ENCODE data around the gene IL1RAPL1. TPM values are rescaled to one million over a fixed set of nuclear protein-coding genes. Genes with fewer than 3 reads are reported as not detected.

The IL1RAPL1 gene
- total RNA-seq, 4 donors from 2014 or later: 0.16 to 0.46 TPM; not detected in 2

DNA sequence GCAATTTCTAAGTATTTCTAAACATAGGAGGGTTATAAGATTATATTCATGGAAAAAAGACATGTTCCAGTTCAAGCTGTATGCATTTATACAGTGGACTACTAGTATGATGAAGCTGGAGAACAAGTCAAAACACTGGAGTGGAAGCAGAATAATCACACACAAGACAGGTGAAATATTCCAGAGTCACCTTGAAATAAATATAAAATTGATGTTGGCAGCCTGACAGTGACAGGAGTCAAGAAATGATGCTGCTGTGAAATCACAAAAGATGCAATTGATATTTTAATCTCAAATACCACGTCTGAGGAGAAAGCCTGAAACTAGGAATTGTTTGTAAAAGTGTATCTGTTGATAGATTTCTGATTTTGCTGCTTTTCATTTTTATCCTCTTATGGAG is 667.3 kb downstream of the IL1RAPL1 start:
- no peak for TF ChIP-seq POLR2A (IDR thresholded peaks at IDR 0.05)
- TF ChIP-seq, protein P1, sequence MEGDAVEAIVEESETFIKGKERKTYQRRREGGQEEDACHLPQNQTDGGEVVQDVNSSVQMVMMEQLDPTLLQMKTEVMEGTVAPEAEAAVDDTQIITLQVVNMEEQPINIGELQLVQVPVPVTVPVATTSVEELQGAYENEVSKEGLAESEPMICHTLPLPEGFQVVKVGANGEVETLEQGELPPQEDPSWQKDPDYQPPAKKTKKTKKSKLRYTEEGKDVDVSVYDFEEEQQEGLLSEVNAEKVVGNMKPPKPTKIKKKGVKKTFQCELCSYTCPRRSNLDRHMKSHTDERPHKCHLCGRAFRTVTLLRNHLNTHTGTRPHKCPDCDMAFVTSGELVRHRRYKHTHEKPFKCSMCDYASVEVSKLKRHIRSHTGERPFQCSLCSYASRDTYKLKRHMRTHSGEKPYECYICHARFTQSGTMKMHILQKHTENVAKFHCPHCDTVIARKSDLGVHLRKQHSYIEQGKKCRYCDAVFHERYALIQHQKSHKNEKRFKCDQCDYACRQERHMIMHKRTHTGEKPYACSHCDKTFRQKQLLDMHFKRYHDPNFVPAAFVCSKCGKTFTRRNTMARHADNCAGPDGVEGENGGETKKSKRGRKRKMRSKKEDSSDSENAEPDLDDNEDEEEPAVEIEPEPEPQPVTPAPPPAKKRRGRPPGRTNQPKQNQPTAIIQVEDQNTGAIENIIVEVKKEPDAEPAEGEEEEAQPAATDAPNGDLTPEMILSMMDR (IDR thresholded peaks at IDR 0.05 in 4 of 5, conservative IDR thresholded peaks at IDR 0.05 in 1 of 5): no peak
- in situ Hi-C loops (cut with MboI; ENCODE audit: low sequenced_read_pairs in 4 of 4): no loop called here
- Histone ChIP-seq H3K27me3 (no peaks in the 10 kb centered on the region), H3K4me1 (no peaks in the 10 kb centered on the region), H3K4me3 (no peak overlapping the region), H3K27ac (no peak overlapping the region), H3K36me3 (no peaks in the 10 kb centered on the region), H3K9me3 (peaks cover 0 to 2% (median 0%) of the 10 kb centered on the region in 3 donors)
- ATAC-seq (no peak), DNase-seq (no peak)
- intact Hi-C loops (cut with DNase I; ENCODE audit: low total_unique reads): no loop called here

DNA sequence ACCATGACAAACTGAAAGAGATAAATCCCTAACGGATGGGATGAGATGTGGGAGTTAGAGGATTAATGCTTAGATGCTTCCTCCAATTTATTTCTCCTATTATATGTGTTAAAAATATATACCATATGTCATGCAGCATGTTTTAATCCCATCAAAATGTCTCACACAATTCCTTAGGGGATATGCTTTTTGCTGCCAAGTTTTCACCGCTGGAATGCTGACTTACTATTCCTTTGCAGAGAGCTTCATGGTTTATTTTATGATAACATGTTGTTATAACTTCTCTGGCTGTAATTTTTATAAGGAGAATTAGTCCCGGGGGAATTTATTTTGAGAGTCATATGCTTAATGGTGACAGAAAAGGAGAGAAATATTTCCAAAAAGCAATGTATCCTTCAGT is 670.3 kb downstream of the IL1RAPL1 start:
- ATAC-seq: no peak
- H3K4me1 ChIP-seq: no peaks in the 10 kb centered on the region
- no peak overlapping the region for H3K27ac ChIP-seq
- intact Hi-C loops (cut with DNase I; ENCODE audit: low total_unique reads): no loop called here
- no peak for TF ChIP-seq POLR2A (IDR thresholded peaks at IDR 0.05)
- TF ChIP-seq, protein P1 (IDR thresholded peaks at IDR 0.05 in 4 of 5, conservative IDR thresholded peaks at IDR 0.05 in 1 of 5): no peak
- no peak overlapping the region for H3K4me3 ChIP-seq
- in situ Hi-C loops (cut with MboI; ENCODE audit: low sequenced_read_pairs in 4 of 4): no loop called here
- no peak for DNase-seq
- no peaks in the 10 kb centered on the region for H3K27me3 ChIP-seq
- no peaks in the 10 kb centered on the region for H3K9me3 ChIP-seq
- H3K36me3 ChIP-seq: no peaks in the 10 kb centered on the region

DNA sequence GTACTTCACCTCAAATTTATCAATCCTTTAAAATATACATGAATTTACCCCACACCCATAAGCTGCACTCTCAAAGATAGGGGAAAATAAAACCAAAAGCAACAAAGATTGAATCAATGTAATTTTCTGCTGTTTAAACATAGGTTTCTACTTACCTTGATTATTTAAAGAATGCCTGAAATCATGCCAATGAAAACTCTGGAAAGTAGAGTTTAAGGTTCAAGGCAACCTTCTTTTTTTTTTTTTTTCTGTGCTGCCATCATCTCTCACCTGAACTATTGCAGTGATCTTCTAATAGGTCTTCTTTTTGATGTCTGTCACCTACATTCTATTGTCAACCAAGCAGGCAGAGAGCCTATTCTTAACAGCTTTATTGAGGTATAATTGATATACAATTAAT is 682.1 kb downstream of the IL1RAPL1 start:
- Histone ChIP-seq H3K27me3 (peaks cover 0 to 2% (median 0%) of the 10 kb centered on the region in 3 donors), H3K4me1 (no peaks in the 10 kb centered on the region), H3K9me3 (no peaks in the 10 kb centered on the region), H3K36me3 (no peaks in the 10 kb centered on the region), H3K27ac (no peak overlapping the region), H3K4me3 (no peak overlapping the region)
- no peak for TF ChIP-seq POLR2A (IDR thresholded peaks at IDR 0.05)
- TF ChIP-seq, protein P1 (IDR thresholded peaks at IDR 0.05 in 4 of 5, conservative IDR thresholded peaks at IDR 0.05 in 1 of 5): no peak
- DNase-seq: no peak
- intact Hi-C loops (cut with DNase I; ENCODE audit: low total_unique reads) (no loop called here), in situ Hi-C loops (cut with MboI; ENCODE audit: low sequenced_read_pairs in 4 of 4) (no loop called here)
- ATAC-seq: no peak

DNA sequence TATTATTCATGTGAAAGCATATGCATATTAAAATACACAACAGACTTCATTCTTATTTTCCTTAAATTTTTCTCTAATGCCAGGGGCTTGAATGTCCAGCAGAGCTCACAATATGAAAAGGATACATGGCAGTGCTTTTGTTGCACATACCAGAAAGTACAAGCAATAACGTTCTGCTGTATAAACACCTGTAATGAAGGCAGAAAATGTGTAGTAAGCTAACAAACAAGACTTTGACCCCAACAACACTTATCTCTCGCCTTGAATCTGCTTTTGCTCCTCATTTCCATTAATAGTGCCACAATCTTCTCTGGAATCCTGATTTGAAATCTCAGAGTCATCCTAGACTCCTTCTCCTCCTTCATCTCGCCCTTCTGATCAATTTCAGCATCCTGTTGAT is 687.3 kb downstream of the IL1RAPL1 start:
- ATAC-seq (no peak), DNase-seq (no peak)
- intact Hi-C loops (cut with DNase I; ENCODE audit: low total_unique reads): no loop called here
- H3K9me3 ChIP-seq: no peaks in the 10 kb centered on the region
- no peaks in the 10 kb centered on the region for H3K36me3 ChIP-seq
- in situ Hi-C loops (cut with MboI; ENCODE audit: low sequenced_read_pairs in 4 of 4): no loop called here
- H3K27me3 ChIP-seq: peaks cover 0 to 2% (median 0%) of the 10 kb centered on the region in 3 donors
- H3K4me3 ChIP-seq: no peak overlapping the region
- TF ChIP-seq, protein P1 (IDR thresholded peaks at IDR 0.05 in 4 of 5, conservative IDR thresholded peaks at IDR 0.05 in 1 of 5): no peak
- TF ChIP-seq POLR2A (IDR thresholded peaks at IDR 0.05): no peak
- H3K4me1 ChIP-seq: no peaks in the 10 kb centered on the region
- H3K27ac ChIP-seq: no peak overlapping the region

DNA sequence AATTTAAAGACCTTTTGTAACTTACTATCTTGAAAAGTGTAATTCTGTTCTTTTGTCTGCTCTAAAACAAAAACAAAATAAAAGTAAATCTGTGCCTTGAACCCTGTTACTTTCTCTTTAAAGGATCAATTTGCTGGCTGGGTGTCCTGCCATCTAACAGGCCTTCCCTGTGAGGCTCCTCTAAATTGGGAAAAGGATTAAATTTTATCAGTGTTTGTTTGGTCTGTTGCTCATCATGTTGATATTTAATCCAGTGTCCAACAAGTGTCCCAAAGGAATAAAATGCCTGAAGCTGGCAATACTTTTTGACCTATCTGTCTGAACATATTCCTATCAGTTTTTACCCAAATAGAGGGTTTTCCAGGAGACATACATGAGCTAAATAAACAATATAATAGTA is 688.7 kb downstream of the IL1RAPL1 start:
- Histone ChIP-seq H3K27me3 (peaks cover 0 to 2% (median 0%) of the 10 kb centered on the region in 3 donors), H3K9me3 (no peaks in the 10 kb centered on the region), H3K27ac (no peak overlapping the region), H3K4me3 (no peak overlapping the region), H3K36me3 (no peaks in the 10 kb centered on the region), H3K4me1 (no peaks in the 10 kb centered on the region)
- TF ChIP-seq POLR2A (IDR thresholded peaks at IDR 0.05): no peak
- TF ChIP-seq, protein P1 (IDR thresholded peaks at IDR 0.05 in 4 of 5, conservative IDR thresholded peaks at IDR 0.05 in 1 of 5): no peak
- in situ Hi-C loops (cut with MboI; ENCODE audit: low sequenced_read_pairs in 4 of 4) (no loop called here), intact Hi-C loops (cut with DNase I; ENCODE audit: low total_unique reads) (no loop called here)
- no peak for DNase-seq
- ATAC-seq: no peak

All from gastrocnemius medialis (tissue), 4 donors.